Esophagus muscularis mucosa (tissue), 4 donors: ENCODE measurements around the gene PRSS8.

ENCODE experiments used
- EP300 ChIP-seq: sonication (generic); formaldehyde crosslinking; IDR thresholded peaks from one replicate; pipeline ENCODE4 v1.6.1; 2017; ENCODE audit warnings: antibody characterized with exemption
- POLR2A ChIP-seq: fragments of 450-650 bp; IDR thresholded peaks from one replicate; pipeline ENCODE4 v1.6.1; 2017; ENCODE audit warnings: antibody characterized with exemption, moderate library complexity, mild to moderate bottlenecking, low read depth
- POLR2AphosphoS5 ChIP-seq, 2 donors: sonication (generic); formaldehyde crosslinking; IDR thresholded peaks; one replicate each; pipeline ENCODE4 v1.6.1; 2017; ENCODE audit warnings: antibody characterized with exemption in 2 of 2
- TF ChIP-seq, protein P1 (sequence below), 3 experiments: fragments of 200-600 bp in 2 of 3; fragments of 450-650 bp in 1 of 3; sonication (generic) in 2 of 3; IDR thresholded peaks; one replicate each; pipeline ENCODE4 v1.5.1; 2017 to 2019; ENCODE audit warnings: antibody characterized with exemption in 3 of 3, mild to moderate bottlenecking in 2 of 3, moderate library complexity in 1 of 3

DNA sequence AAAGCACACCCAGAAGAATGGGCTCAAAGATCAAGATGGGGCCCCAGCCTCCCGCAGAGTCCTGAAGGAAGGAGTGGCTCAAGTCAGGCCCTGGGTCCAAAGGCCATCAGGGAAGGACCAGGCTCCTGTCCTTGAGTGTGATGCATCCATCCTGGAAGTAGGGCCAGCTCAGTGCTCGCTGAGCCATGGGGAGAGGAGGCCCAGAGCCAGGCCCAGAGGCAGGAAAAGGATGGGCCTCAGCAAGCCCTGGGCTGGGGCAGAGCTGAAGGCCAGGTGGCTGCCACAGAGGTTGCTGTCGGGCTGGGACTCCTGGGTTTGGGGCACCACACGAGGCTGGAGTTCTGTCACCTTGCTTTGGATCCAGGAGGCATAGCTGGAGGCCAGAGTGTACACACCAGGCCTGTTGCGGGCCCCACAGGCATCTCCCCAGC is 3.7 kb downstream of the PRSS8 start:
- TF ChIP-seq, protein P1, sequence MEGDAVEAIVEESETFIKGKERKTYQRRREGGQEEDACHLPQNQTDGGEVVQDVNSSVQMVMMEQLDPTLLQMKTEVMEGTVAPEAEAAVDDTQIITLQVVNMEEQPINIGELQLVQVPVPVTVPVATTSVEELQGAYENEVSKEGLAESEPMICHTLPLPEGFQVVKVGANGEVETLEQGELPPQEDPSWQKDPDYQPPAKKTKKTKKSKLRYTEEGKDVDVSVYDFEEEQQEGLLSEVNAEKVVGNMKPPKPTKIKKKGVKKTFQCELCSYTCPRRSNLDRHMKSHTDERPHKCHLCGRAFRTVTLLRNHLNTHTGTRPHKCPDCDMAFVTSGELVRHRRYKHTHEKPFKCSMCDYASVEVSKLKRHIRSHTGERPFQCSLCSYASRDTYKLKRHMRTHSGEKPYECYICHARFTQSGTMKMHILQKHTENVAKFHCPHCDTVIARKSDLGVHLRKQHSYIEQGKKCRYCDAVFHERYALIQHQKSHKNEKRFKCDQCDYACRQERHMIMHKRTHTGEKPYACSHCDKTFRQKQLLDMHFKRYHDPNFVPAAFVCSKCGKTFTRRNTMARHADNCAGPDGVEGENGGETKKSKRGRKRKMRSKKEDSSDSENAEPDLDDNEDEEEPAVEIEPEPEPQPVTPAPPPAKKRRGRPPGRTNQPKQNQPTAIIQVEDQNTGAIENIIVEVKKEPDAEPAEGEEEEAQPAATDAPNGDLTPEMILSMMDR (IDR thresholded peaks at IDR 0.05): no peak
- TF ChIP-seq POLR2A (no peak), POLR2AphosphoS5 (IDR thresholded peaks at IDR 0.05) (no peak), EP300 (no peak)
